ENCODE measurements around the gene ASB2.
A peak's percentile ranks its signal among the peaks of the same experiment; 100 is the strongest.

ASB2 gene

DNA sequence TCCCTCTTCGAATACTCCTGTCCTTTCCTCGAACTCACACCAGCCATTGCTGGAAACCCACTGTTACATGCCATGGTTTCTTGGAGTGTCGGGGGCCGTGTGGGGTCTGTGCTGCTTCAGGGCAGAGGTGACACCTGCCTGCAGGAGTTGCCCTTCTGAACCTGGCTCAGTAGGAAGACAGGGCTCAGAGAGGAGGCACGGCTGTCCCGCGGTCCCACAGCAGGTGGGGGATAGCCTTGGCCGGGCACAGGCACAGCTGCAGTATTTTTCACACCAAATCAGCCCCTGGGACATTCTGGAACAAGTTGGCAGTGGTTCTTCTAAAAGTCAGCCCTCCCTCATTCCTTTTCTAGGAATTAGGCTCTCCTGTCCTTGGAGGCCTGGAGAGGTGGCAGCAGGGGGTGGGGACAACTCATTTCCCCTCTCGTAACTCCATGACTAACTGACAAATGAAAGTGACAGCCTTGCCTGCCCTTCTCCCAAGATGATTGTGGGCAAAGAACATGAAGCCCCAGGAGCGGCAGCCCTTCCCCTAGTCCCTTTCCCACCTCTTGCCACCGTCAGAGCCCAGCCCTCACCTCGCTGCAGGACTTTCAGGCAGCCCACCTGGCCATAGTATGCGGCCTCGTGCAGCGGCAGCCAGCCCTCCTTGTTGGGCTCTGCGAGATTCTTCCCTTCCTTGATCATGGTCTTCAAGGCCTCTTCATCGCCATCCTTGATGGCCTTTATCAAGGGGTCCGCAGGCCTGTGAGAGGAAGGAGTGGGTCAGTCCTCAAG lies 22.4 kb downstream of the ASB2 start:
- H3K36me3 ChIP-seq, result no peaks in the 10 kb centered on the region
- peaks cover 12 to 37% of the 10 kb centered on the region in 2 experiments for H3K4me1 ChIP-seq (ENCODE audit: control insufficient read depth in 1 of 2, insufficient read depth in 1 of 2, low read depth in 1 of 2, low read length in 1 of 2)
- H3K9me3 ChIP-seq, result no peaks in the 10 kb centered on the region
- no peaks in the 10 kb centered on the region for H3K27me3 ChIP-seq
- no peak overlapping the region for H3K4me3 ChIP-seq (ENCODE audit: low read depth in 1 of 2, low read length in 1 of 2)
- peak overlapping the region; percentile 92 for H3K27ac ChIP-seq
- TF ChIP-seq, protein P1, sequence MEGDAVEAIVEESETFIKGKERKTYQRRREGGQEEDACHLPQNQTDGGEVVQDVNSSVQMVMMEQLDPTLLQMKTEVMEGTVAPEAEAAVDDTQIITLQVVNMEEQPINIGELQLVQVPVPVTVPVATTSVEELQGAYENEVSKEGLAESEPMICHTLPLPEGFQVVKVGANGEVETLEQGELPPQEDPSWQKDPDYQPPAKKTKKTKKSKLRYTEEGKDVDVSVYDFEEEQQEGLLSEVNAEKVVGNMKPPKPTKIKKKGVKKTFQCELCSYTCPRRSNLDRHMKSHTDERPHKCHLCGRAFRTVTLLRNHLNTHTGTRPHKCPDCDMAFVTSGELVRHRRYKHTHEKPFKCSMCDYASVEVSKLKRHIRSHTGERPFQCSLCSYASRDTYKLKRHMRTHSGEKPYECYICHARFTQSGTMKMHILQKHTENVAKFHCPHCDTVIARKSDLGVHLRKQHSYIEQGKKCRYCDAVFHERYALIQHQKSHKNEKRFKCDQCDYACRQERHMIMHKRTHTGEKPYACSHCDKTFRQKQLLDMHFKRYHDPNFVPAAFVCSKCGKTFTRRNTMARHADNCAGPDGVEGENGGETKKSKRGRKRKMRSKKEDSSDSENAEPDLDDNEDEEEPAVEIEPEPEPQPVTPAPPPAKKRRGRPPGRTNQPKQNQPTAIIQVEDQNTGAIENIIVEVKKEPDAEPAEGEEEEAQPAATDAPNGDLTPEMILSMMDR (IDR thresholded peaks at IDR 0.05), result no peak

DNA sequence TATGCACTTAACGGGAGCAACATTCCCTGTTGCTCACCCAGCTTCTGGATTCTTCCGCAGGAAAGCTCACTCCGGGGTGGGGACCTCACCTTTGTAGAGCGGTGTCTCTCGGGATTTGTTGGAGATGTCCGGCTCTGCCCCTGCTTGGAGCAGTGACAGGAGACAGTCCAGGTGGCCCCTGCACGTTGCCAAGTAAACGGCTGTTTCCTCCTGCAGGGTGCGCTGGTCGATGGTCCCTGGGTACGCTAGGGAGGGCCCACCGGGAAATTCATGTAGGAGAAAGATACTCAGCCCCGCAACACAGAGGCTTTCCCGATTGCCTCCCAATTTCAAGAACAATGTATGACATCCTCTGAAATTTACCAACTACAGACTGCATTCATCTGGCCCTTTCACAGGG lies 23.1 kb downstream of the ASB2 start:
- Histone ChIP-seq H3K27ac (no peak overlapping the region), H3K4me1 (ENCODE audit: control insufficient read depth in 1 of 2, insufficient read depth in 1 of 2, low read depth in 1 of 2, low read length in 1 of 2) (peaks cover 12 to 30% of the 10 kb centered on the region in 2 experiments), H3K9me3 (no peaks in the 10 kb centered on the region), H3K4me3 (ENCODE audit: low read depth in 1 of 2, low read length in 1 of 2) (no peak overlapping the region), H3K27me3 (no peaks in the 10 kb centered on the region), H3K36me3 (no peaks in the 10 kb centered on the region)
- TF ChIP-seq, protein P1 (IDR thresholded peaks at IDR 0.05), result no peak

DNA sequence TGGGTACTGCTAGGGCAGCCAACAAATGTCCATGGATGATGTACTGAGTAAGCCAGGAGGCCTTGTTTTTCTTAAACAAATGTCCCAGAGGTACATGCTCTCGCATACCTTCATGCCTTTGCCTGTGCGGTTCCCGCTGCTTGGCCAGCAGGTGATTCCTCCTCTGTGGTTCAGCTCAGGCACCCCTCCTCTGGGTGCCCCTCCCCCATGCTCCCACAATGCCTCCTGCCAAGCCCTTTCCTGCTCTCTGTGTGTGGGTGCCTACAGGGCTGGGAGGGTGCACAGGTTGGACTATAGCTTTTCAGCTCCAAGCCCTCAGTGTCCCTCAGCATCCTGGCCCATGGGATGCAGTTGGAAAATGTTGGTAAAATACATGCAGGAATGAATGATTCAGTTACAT lies 23.5 kb downstream of the ASB2 start:
- TF ChIP-seq, protein P1 (IDR thresholded peaks at IDR 0.05), result no peak
- H3K27me3 ChIP-seq, result no peaks in the 10 kb centered on the region
- H3K4me1 ChIP-seq (ENCODE audit: control insufficient read depth in 1 of 2, insufficient read depth in 1 of 2, low read depth in 1 of 2, low read length in 1 of 2), result peaks cover 12 to 28% of the 10 kb centered on the region in 2 experiments

DNA sequence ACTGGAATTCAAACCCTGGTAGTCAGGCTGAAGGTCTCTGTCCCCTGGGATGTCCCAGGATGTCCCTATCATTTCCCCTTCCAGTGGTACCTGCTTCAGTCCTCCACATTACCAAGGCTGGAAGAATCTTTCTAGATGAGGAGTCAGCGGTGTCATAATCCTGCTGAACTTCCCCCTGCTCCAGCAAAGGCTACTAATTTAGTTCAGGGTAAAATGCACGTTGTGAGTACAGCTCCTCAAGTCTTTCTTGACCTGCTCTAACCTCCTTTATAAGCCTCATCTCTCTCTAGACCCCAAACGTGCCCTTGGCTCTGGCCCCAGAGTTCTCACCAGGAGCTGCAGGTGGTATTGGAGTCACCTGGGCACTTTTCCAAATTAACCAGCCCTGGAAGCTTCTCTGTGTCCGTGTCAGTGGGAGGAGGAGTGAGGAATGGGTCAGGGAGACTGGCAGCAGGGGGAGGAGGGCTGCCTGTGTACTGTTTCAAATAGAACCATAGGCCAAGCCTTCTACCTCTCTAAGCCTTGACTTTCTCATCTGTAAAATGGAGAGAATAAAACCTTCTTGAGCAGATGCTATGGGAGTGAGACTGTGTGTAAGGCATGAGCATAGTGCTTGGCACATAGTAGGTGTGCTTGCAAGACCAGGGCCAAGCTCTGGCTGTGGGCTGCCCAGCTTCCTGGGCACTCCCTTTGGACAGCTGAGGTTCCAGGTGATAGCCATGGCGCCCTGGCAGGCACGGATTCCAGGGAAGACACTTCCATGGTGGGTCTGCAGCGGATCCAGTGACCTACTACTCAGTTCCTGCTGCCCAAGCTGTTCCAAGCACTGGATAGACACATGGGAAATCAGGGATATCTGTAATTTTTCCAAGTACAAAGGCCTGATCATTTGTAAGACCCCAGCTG lies 24.5 kb downstream of the ASB2 start:
- TF ChIP-seq, protein P1 (IDR thresholded peaks at IDR 0.05), result no peak
- Histone ChIP-seq H3K4me1 (ENCODE audit: control insufficient read depth in 1 of 2, insufficient read depth in 1 of 2, low read depth in 1 of 2, low read length in 1 of 2) (peaks cover 12 to 28% of the 10 kb centered on the region in 2 experiments), H3K4me3 (ENCODE audit: low read depth in 1 of 2, low read length in 1 of 2) (no peak overlapping the region), H3K9me3 (no peaks in the 10 kb centered on the region), H3K27ac (no peak overlapping the region), H3K27me3 (no peaks in the 10 kb centered on the region), H3K36me3 (no peaks in the 10 kb centered on the region)

More for the DNA sequence above, 23.5 kb downstream of the ASB2 start:
- H3K9me3 ChIP-seq, result no peaks in the 10 kb centered on the region
- no peak overlapping the region for H3K27ac ChIP-seq
- no peak overlapping the region for H3K4me3 ChIP-seq (ENCODE audit: low read depth in 1 of 2, low read length in 1 of 2)
- no peaks in the 10 kb centered on the region for H3K36me3 ChIP-seq

DNA sequence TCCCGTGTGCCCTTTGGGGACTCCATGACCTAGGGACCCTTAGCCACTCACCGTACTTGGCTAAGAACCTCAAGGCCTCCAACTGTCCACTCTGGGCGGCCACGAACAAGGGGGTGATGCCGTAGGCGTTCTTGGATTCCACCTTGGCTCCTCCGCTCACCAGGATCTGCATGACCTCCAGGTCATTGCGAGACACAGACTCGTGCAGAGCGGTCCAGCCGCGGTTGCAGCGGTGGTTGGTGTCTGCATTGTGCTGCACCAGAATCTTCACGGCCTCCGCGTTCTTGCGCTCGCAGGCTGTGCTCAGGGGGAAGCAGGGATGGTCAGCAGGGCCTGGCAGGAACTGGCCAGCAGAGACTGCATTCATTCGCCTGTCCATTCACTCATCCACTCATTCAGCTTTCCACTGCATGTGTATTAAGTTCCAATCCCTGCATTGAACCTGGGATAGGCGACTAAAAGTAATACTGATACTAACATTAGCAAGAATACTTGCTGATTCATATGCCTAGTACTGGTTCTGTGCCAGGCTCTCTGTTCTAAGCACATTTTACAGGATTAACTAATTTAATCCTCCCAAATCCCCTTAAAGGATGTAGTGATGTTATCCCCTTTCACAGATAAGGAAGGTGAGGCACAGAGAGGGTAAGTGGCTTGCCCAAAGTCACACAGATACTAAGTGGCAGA lies 25.3 kb downstream of the ASB2 start:
- H3K36me3 ChIP-seq, result no peaks in the 10 kb centered on the region
- no peak overlapping the region for H3K4me3 ChIP-seq (ENCODE audit: low read depth in 1 of 2, low read length in 1 of 2)
- peaks cover 12 to 20% of the 10 kb centered on the region in 2 experiments for H3K4me1 ChIP-seq (ENCODE audit: control insufficient read depth in 1 of 2, insufficient read depth in 1 of 2, low read depth in 1 of 2, low read length in 1 of 2)
- no peak overlapping the region for H3K27ac ChIP-seq
- H3K9me3 ChIP-seq, result no peaks in the 10 kb centered on the region
- TF ChIP-seq, protein P1 (IDR thresholded peaks at IDR 0.05), result no peak
- no peaks in the 10 kb centered on the region for H3K27me3 ChIP-seq

Data from neutrophil (primary cell).